ENCODE results near the gene PLA2G2C.

PLA2G2C gene

DNA sequence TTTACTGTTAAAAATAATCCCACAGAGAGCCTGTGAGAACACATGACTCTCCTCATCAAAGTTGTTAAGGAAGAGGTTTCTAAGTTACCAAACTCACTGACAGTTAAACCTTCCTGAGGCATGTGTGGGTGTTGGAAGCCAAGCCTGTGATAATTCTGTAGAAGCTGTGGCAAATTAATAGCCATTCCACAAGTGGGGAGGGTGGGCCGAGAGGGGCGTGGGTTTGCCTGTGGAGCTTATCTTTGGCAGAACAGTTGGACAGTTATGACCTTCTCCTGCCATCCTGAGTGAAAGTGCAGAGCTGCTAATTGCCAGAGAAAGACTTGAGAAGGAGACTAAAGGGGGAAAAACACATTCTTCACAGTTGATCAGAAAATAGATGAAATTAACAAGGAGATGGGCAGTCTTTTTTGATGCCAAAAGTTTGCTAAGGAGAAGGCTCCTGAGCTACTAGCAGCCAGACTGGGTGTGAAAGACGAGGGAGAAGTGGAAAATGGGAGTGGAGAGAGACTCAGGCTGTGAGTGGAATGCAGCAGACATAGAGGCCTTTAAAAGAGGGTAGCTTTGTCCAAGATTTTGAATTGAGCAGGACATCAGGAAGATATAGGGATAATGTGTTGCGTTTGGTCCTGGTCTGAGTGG lies 1.6 kb upstream of the PLA2G2C start:
- TF ChIP-seq EZH2 (IDR thresholded peaks at IDR 0.05; ENCODE audit: borderline replicate concordance, low read depth, low read length, severe bottlenecking) (no peak), CTCF (IDR thresholded peaks at IDR 0.05; ENCODE audit: borderline replicate concordance, extremely low read depth, low read length, poor library complexity, severe bottlenecking) (no peak)
- Histone ChIP-seq H3K4me1 (ENCODE audit: insufficient read depth, low read length) (peaks cover 46% of the 10 kb centered on the region), H2AFZ (ENCODE audit: low read depth, low read length) (no peak overlapping the region), H3K79me2 (ENCODE audit: insufficient read depth, low read length) (no peaks in the 10 kb centered on the region), H3K9ac (ENCODE audit: low read depth, low read length) (no peak overlapping the region; the same call in 1 of the 2 replicates), H3K27me3 (ENCODE audit: insufficient read depth, low read length, poor library complexity) (peaks cover 2% of the 10 kb centered on the region), H3K9me3 (ENCODE audit: insufficient read depth, low read length, severe bottlenecking) (no peaks in the 10 kb centered on the region), H3K36me3 (ENCODE audit: insufficient read depth, low read length) (no peaks in the 10 kb centered on the region), H4K20me1 (ENCODE audit: insufficient read depth, low read length) (no peaks in the 10 kb centered on the region), H3K4me2 (ENCODE audit: insufficient read depth, low read length) (no peak overlapping the region), H3K27ac (ENCODE audit: low read length) (peak overlapping the region; percentile 74), H3K4me3 (ENCODE audit: low read depth in 1 of 2, low read length in 2 of 2) (no peak overlapping the region)
- no peak for ATAC-seq (ENCODE audit: insufficient read depth, low read depth)
- no peak for DNase-seq

DNA sequence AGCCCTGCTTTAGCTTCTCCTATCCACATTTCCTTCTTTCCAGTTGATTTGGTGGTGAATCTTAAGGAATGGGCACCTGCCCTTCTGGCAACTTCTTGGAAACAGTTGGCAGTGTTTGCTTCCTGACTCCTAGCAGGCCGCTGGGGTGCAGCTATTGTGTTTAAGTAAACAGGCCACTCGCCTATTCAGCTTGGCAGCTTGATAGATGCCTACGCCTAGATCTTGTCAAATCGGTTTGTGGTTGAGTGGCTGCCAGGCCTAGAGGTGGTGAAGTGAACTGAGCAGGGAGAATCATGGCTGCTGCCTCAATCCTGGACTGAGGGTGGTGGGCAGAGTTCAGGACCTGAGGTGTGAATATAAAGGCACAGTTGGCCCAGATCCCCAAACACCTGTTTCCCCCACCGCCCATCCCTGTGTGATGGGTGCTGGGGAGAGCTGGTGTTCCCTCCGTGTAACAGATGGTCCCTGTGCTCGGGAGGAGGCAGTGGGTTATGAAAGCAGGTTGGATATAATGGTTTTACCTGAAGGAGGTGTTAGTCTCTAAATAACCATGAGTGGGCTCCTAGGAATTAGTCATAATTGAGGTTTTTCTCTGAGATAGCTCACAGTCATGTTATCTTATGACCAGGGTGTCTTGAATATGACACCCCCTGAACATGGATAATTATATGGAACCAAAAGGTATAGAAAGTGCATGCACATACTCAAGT lies 940 bp upstream of the PLA2G2C start:
- ATAC-seq (ENCODE audit: insufficient read depth, low read depth) (peak; percentile 69), DNase-seq (peak; percentile 59)
- Histone ChIP-seq H3K27me3 (ENCODE audit: insufficient read depth, low read length, poor library complexity) (peaks cover 2% of the 10 kb centered on the region), H3K9me3 (ENCODE audit: insufficient read depth, low read length, severe bottlenecking) (no peaks in the 10 kb centered on the region), H3K36me3 (ENCODE audit: insufficient read depth, low read length) (no peaks in the 10 kb centered on the region), H2AFZ (ENCODE audit: low read depth, low read length) (no peak overlapping the region), H3K27ac (ENCODE audit: low read length) (peak overlapping the region; percentile 74), H3K4me3 (ENCODE audit: low read depth in 1 of 2, low read length in 2 of 2) (no peak overlapping the region), H3K9ac (ENCODE audit: low read depth, low read length) (peak overlapping the region; percentile 40), H3K4me1 (ENCODE audit: insufficient read depth, low read length) (peaks cover 46% of the 10 kb centered on the region), H3K4me2 (ENCODE audit: insufficient read depth, low read length) (0 out of 2 replicates have a peak overlapping the region, but pooled peaks have one; percentile 10), H4K20me1 (ENCODE audit: insufficient read depth, low read length) (no peaks in the 10 kb centered on the region), H3K79me2 (ENCODE audit: insufficient read depth, low read length) (no peaks in the 10 kb centered on the region)
- TF ChIP-seq EZH2 (IDR thresholded peaks at IDR 0.05; ENCODE audit: borderline replicate concordance, low read depth, low read length, severe bottlenecking) (no peak), CTCF (IDR thresholded peaks at IDR 0.05; ENCODE audit: borderline replicate concordance, extremely low read depth, low read length, poor library complexity, severe bottlenecking) (peak; percentile 4)

GRCh38 chr1:20184997-20185833 lies 1.1 kb downstream of the PLA2G2C start:
- TF ChIP-seq EZH2 (IDR thresholded peaks at IDR 0.05; ENCODE audit: borderline replicate concordance, low read depth, low read length, severe bottlenecking) (no peak), CTCF (IDR thresholded peaks at IDR 0.05; ENCODE audit: borderline replicate concordance, extremely low read depth, low read length, poor library complexity, severe bottlenecking) (no peak)
- peak; percentile 78 for ATAC-seq (ENCODE audit: insufficient read depth, low read depth)
- Histone ChIP-seq H3K79me2 (ENCODE audit: insufficient read depth, low read length) (no peaks in the 10 kb centered on the region), H3K27me3 (ENCODE audit: insufficient read depth, low read length, poor library complexity) (no peaks in the 10 kb centered on the region), H3K36me3 (ENCODE audit: insufficient read depth, low read length) (no peaks in the 10 kb centered on the region), H2AFZ (ENCODE audit: low read depth, low read length) (no peak overlapping the region), H3K9ac (ENCODE audit: low read depth, low read length) (0 out of 2 replicates have a peak overlapping the region, but pooled peaks have one; percentile 17), H3K27ac (ENCODE audit: low read length) (peak overlapping the region; percentile 46; the same call in 1 of the 2 replicates), H3K4me3 (ENCODE audit: low read depth in 1 of 2, low read length in 2 of 2) (no peak overlapping the region), H3K4me1 (ENCODE audit: insufficient read depth, low read length) (peaks cover 46% of the 10 kb centered on the region), H4K20me1 (ENCODE audit: insufficient read depth, low read length) (no peaks in the 10 kb centered on the region), H3K9me3 (ENCODE audit: insufficient read depth, low read length, severe bottlenecking) (no peaks in the 10 kb centered on the region), H3K4me2 (ENCODE audit: insufficient read depth, low read length) (peak overlapping the region; percentile 37)
- DNase-seq: peak; percentile 76
